Measurements from ENCODE around the gene ANKRD18A. TPM values are rescaled to one million over a fixed set of nuclear protein-coding genes. Genes with fewer than 3 reads are reported as not detected.

The ANKRD18A gene
- total and polyA plus RNA-seq, 2 of the 8 experiments (the other 6 are each of a cell fraction or from before 2014, with no cell fraction given): 0.68 to 4.0 TPM

- TF ChIP-seq CHD7 (IDR thresholded peaks at IDR 0.05; ENCODE audit: insufficient replicate concordance, low read length) (no peak), BCL11A (IDR thresholded peaks at IDR 0.05; ENCODE audit: low read depth in 2 of 2, low read length in 2 of 2) (no peak), ASH2L (IDR thresholded peaks at IDR 0.05; ENCODE audit: low read length) (no peak), EP300 (IDR thresholded peaks at IDR 0.05; ENCODE audit: borderline replicate concordance in 1 of 2, low read depth in 2 of 2, low read length in 2 of 2) (no peak)
Observed at GRCh38 chr9:38641142-38641541, 20.7 kb upstream of the ANKRD18A start (continued).

Data from H1 (cell line).